GM19023 (cell line): ENCODE data around the gene PSKH1.
"Not testable (repeated sequence)": the region's sequence is repeated elsewhere in the genome, so short reads cannot be mapped to it uniquely, and the experiment has no call there.

Experiments
- ATAC-seq: cut with Tn5 transposase; IDR thresholded peaks from one replicate; pipeline ENCODE4 v1.9.1; 2021; ENCODE audit warnings: mild to moderate bottlenecking, moderate library complexity; ENCODE audit not compliant: unreplicated experiment

PSKH1 gene

DNA sequence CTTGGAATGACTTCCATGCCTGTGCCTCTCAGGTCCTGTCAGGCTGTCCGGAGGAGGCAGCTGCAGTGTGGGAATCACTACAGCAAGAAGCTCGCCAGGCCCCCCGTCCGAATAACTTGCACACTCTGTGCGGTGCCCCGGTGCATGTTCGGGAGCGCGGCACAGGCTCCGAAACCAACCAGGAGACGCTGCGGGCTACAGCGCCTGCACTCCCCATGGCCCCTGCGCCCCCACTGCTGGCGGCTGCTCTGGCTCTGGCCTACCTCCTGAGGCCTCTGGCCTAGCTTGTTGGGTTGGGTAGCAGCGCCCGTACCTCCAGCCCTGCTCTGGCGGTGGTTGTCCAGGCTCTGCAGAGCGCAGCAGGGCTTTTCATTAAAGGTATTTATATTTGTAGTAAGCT lies 7.1 kb upstream of the PSKH1 start:
- ATAC-seq: no peak

DNA sequence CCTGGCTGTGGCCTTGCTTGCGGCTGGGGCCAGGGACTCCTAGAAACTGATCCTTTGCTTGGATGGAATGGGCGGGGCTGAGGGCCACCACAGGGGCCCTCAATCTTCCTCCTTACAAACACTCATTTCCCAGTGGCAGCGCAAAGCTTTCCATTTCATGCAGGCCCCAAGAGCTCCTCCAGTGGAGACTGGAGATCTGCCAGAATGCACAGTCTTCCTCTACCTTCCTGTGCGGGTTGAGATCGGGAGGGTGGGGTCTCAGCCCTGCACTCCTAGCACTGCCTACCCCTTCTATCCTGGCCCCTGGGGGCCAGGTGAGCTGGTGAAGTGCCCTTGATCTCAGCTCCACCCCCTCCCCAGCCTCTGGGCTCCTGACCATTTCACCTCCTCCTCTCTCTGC lies 6.7 kb upstream of the PSKH1 start:
- no peak for ATAC-seq

DNA sequence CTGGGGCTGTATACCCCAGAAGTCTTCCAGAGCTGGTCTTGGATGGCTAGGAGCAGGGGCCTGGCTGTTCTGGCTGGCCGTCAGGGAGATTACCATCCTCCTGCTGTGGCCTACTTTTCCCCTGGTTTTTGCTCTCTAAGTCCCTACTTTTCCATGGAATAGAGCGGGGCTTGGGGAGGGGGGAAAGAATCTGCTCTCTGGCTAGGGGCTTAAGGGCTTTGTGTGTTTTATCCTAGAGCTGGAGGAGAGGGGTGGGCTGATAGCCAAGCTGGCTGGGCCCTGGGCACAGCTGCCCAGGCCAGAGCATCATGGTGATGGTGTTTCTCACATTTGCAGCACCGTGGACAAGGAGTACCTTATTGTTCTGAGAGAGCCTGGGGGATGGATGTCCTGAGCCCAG lies 4.7 kb upstream of the PSKH1 start:
- no peak for ATAC-seq

DNA sequence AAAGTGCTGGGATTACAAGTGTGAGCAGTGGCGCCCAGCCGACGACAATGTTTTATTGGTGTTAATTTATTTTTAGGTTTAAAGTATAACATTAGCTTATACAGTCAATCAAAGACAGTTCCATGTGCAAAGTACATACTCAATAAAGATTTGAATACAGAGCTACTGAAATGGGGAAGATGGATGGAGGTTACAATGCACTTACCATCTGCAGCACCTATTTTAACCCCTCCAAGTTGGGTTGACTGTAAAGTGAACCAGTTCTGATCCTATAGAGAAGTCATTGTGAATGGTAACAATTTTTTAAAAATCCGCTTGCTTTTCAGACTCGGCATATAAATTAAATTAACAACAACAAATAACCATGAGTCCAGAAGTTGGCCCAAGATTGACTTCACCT lies 679 bp upstream of the PSKH1 start:
- ATAC-seq: no peak

DNA sequence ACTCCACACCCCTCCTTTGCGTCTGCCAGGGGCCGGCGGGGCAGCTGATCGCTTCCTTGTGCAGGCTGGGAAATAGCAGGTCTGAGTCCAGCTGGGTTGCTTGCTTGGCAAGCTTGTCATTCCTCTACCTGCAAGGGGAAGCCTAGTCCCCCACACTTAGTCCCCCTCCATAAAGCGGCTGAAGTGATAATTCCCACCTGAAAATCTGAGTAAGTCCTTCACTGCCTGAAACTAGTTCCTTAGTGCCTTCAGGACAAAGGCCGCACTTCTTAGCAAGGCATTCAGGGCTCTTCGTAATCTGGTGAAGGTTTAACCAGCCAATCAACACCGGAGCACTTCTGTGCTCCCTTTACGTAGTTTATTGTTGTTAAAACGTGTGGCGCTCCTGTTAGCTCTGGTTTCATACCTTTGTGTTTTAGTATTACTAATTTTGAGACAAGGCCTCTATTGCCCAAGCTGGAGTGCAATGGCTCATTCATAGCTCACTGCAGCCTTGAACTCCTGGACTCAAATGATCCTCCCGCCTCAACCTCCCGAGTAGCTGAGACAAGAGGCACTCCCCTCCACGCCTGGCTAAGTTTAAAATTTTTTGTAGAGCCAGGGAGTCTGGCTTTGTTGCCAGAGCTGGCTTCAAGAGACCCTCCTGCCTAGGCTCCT lies 817 bp downstream of the PSKH1 start:
- no peak for ATAC-seq

DNA sequence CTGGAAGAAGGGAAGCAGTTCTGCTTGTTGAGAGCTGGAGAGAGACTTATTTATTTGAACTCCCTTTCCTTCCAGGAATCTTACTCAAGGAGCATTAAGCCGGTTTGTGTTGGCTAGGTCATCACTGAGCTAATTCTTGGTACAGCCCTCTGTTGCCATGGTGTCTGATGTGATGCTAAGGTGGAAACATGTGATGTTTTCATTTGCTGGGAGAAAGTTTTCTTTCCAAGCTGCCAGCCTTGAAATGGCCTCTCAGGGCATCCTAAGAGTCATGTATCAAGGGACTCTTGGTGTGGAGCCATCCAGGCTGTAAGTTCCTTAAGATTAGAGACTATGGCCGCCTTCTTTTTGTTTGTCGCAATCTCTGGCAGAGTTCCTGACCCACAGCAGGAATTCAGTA lies 4.2 kb downstream of the PSKH1 start:
- ATAC-seq: no peak

DNA sequence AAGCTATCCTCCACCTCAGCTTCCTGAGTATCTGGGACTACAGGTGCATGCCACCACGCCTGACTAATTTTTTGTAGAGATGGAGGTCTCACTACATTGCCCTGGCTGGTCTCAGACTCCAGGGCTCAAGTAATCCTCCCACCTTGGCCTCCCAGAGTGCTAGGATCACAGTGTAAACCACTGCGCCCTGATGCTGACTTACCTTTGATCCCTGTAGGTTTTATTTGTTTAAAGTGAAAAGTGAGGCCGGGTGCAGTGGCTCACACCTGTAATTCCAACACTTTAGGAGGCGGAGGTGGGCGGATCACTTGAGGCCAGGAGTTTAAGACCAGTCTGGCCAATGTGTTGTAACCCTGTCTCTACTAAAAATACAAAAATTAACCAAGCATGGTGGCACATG lies 8.7 kb downstream of the PSKH1 start:
- ATAC-seq: no peak

DNA sequence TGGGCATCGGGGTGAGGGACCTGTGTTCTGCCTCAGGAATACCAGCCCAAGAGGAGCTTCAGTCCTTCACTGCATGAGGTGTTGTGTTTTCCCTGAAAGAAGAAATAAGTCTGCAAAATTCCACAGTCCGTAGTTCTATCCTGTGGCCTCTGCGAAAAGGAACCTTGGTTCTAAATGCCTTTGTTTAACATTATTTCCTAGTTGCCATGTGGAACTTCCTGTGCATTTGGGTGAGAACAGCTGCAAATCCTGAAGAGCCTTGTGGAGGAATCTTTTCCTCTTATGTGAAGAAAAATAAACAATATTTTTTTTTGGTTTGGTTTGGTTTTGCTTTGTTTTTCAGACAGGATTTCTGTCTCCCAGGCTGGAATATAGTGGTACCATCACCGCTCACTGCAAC lies 9.8 kb downstream of the PSKH1 start:
- no peak for ATAC-seq

DNA sequence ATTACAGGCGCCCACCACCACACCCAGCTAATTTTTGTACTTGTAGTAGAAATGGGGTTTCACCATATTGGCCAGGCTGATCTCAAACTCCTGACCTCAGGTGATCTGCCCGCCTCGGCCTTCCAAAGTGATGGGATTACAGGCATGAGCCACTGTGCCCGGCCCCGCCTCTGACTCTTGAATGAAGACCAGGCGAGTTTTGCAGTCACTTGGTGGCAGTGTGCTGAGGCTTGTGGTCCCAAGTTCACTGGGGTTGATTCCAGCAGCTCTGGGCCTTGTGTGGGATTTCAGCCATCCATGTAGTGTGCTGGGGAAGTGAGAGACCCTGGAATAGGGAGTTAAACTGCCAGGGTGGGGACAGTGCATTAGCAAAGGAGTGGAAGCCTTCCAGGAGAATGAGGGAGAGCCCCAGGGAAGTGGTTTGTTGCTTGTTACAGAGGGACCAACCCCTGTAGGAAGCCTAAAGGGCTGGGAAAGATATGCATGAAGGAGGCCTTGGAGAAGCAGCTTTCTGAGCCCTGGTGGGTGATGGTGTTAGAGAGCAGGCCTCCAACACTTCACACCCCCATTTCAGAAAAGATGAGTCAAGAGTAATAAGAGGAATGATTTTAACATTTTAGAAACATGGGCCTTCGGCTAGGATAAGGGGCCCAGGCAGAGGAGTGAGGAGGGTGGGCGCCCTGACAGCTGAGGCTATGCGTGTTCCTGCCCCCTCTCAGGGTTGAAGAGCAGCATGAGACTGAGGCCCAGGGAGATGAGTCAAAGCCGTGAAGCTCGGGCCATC lies 14.5 kb downstream of the PSKH1 start:
- no peak for ATAC-seq

DNA sequence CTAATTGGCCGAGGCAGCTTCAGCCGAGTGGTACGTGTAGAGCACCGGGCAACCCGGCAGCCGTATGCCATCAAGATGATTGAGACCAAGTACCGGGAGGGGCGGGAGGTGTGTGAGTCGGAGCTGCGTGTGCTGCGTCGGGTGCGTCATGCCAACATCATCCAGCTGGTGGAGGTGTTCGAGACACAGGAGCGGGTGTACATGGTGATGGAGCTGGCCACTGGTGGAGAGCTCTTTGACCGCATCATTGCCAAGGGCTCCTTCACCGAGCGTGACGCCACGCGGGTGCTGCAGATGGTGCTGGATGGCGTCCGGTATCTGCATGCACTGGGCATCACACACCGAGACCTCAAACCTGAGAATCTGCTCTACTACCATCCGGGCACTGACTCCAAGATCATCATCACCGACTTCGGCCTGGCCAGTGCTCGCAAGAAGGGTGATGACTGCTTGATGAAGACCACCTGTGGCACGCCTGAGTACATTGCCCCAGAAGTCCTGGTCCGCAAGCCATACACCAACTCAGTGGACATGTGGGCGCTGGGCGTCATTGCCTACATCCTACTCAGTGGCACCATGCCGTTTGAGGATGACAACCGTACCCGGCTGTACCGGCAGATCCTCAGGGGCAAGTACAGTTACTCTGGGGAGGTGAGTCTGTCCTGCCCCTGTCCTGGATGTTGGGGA lies 16.1 kb downstream of the PSKH1 start:
- ATAC-seq: no peak

DNA sequence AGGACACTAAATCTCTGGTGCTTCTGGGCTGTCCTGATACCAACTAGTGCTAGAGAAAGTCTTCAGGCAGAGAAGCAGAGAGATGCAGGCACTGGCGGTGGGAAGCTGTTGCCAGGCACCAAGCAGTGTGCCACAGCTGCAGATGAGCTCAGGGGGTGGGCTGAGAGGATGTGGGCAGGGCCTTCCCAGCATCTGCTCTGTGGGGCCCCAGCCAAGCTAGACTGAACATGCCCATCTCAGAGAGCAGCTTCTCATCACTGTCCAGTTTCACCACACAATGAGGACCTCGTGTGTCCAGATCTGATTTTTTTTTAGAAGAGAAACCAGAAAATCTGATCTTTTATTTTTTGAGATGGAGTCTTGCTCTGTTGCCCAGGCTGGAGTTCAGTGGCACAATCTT lies 17.1 kb downstream of the PSKH1 start:
- ATAC-seq: peak; percentile 54

DNA sequence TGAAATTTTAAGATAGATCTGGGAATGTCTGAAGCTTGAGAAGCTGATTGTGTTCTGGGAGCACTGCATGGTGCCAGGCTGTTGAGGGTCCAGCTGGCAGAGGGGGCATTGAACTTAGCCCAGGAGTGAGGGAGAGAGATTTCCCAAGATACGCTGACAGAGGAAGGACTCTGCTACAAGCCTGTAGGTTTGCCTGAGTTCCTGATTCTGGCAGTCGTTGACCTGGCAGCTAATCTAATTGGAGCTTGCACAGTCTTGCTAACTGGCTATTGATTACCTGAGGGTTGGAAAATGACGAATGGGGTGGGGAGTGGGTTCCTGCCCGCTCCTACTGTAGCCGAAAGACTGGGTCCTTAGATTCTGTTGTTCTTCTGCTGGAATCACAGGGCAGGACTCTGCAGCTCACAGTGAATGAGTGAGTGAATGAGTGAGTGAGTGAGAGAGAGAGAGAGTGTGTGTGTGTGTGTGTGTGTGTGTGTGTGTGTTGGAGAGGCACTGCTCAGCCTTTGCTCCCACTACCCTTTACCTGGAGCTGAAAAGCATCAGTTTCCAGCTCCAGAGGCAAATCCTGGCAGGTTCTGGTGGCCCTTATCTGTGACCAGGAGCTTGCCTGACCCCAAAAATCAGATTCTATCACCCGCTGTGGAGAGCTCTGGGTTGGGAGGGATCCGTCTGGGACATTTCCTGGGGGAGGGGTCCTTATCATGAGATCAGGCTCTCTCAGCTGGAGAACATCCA lies 21.9 kb downstream of the PSKH1 start:
- no peak for ATAC-seq

DNA sequence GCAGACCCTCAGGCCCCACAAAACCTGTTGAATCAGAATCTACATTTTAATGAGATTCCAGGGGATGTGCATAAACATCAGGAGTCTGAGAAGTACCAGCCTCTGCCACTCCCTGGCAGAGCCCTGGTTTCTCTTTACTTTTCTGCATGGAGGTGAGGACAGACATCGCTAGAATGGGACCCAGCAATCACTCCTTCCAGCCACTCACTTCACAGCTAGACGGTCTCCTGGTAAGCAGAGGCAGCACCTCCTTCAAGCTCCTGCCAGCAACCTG lies 22.4 kb downstream of the PSKH1 start:
- ATAC-seq: not testable (repeated sequence)

DNA sequence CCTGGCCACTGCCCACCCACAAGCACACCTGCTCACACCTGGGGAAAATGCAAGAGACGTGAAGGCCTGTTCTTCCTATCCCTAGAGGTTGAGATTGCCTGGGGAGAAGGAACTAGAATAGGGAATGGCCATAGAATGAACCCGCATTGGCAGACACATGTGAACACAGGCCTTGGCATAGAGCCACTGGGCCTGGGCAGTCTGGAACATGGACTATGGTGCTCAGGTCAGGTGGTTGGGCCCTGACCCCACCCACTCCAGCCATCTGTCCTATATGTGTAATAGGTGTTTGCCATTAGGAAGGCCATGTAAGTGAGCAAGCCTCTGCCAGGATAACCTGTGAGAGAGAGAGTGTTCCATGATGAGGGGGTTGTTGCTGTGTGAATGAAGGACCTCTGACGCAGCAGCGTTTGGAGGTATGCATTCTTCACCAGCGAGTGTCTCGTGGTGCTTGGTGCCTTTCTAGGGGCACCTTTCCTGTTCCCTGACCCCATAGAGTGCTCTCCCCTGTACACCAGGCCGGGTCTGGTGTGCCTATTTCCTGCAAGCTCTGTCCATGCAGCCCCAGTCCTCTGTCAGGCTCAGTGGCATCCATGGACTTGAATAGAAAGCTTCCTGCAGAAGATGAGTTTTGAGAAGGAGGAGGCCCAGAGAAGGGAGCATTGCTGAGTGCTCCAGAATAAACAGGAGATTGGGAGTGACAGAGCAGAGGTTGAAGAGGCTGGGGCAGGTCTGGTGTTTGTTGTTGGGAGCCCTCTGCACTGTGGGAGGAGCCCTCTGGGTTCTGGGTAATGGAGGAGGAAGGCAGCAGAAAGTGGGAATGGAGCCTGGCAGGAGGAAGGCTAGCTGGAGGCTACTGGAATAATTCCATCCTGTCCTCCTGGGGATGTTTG lies 23.0 kb downstream of the PSKH1 start:
- ATAC-seq: no peak

DNA sequence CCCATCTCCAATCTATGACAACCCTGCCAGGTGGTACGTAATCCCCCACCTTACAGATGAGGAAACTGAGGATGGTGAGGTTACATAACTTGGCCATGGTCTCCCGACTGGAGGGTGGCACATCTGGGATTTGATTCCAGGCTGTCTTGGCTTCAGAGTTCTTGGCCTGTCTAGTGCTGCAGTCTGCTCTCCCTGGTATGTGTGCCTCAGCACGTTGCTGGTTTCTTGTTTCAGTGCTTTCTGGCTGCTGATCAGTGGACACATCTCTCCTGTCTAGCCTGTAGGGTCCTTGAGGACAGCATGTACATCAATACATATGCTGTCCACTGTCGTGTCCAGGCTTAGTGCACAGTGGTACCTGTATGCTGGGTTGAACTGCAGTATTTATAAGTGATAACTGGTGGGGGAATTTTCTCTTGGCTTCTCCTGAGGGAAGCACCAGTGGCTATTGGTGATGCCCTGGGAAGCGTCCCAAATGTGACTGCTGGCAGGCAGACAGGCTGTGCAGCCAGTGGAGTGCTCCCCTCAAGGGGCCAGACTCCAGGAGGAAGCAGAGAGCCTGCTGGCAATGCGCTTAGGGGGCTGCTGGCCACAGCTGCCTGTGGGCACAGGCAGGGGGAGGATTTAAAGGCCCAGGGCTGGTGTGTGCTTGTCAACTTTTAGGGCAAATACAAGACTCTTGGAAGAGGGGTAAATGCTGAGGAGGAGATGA lies 24.2 kb downstream of the PSKH1 start:
- ATAC-seq: no peak

DNA sequence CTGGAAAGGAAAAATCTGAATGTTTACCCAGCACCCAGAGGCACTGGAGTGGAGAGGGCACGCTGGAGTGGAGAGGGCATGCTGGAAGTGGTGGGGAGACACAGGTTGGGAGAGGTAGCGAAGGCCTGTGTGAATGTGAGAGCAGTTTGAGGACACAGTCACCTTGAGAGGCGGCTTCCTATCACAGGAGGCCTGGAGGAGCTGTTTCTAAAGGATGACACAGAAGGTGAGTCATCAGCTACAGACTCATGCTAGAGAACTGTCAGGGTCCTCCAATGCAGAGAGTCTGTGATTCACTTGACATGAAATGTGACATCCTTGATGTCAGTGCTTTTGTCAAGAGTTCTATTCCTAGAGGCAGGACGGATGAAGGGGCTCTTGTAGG lies 24.8 kb downstream of the PSKH1 start:
- no peak for ATAC-seq

DNA sequence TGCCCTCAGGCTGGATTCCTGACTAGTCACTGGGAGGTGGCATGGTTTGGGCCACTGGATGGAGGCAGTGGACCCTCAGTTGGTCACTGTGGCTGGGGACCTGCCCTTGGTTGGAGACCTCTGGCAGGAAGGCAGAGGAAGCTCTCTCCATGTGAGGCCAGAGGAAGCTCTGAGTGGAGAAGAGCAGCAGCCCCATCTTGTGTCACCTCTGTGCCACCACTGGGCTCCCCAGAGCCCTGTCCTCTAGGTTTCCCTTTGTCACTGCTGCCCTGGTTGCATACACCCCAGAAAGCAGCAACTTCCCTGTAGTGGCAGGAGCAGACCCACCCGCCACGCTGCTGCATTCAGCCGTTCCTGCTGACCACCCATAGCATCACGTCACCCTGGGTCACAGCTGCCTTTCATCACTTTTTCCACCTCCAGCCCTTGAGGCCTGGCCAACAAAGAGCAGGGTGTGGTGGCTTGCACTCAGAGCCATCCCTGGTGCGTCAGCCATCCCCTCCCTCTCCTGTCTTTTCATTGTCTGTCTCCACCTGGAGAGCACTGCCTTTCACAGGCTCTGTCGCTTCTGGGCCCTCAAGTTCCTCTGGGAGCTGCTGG lies 26.7 kb downstream of the PSKH1 start:
- no peak for ATAC-seq

DNA sequence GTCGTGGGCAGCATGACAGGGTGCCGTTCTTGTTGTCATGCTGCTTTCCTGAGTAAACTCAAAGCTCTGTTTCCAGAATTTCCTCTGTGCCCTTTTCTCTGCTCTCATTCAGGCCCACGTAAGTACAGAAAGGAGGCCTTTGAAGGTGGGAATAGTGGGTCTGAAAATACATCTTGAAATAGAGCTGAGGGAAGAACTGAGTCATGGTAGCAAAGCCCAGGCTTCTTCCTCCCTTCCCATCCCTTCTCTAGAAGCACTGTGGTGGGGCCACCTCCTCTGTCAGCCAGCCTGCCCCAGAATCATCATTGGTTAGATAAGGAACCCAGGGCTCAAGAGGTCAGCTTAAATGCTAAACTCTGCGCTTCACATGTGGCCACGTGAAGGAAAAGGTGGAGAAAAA lies 29.2 kb downstream of the PSKH1 start:
- no peak for ATAC-seq

DNA sequence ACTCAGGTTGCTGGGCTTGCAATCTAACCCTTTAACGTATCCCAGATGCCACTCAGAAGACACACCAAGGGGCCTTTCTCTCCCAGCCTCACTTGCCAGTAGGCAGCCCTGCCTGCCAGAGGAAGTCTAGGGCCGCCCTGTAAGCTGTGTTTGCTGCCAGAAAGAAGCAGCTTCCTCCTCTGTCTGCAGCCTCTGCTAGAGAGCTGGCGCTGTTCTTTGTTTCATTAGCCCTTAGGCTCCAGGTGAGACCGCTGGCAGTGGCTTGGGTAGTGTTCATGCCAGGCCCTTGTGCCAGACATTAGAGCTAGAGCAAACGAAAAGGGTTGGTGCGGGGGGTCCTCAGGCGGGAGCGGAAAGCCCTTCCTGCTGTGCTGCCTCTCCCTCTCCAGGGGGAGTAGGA lies 29.7 kb downstream of the PSKH1 start:
- ATAC-seq: no peak
